PC-3 (cell line): ENCODE results near the gene SYPL1. TPM values are rescaled to one million over a fixed set of nuclear protein-coding genes. Genes with fewer than 3 reads are reported as not detected.
A peak's percentile ranks its signal among the peaks of the same experiment; 100 is the strongest.

Source experiments
- ATAC-seq: fragments of 200-7000 bp; cut with Tn5 transposase; 2 replicates; pipeline ENCODE4 v1.9.1; 2020; ENCODE audit warnings: mild to moderate bottlenecking, moderate library complexity
- BruUV-seq: library from RNA; stranded (reverse); fragments of 400-500 nt; replicated peaks from 2 replicates; lab custom pipeline; 2021; lab: Mats Ljungman, UMichigan
- CTCF ChIA-PET: fragments of 300-600 bp; sonication (Branson Sonifier 250); formaldehyde crosslinking; loops from one replicate; lab custom pipeline; 2022; ENCODE audit warnings: antibody characterized with exemption; lab: Charles Lee
- POLR2A ChIA-PET: fragments of 300-600 bp; sonication (Branson Sonifier 250); formaldehyde crosslinking; loops from one replicate; lab custom pipeline; 2022; ENCODE audit warnings: antibody characterized with exemption; ENCODE audit not compliant: unreplicated experiment; lab: Charles Lee
- DNase-seq: peaks from one replicate; pipeline ENCODE4 v3.0.0-alpha.2; 2015
- H2AFZ ChIP-seq: fragments of 300-600 bp; sonication (generic); 2 replicates; pipeline ENCODE4 v1.6.0; 2016; ENCODE audit warnings: antibody characterized with exemption, low read length
- H3F3A ChIP-seq: fragments of 300-600 bp; sonication (generic); one replicate; pipeline ENCODE4 v1.6.0; 2017; ENCODE audit warnings: antibody characterized with exemption, low read length, control low read depth, mild to moderate bottlenecking; ENCODE audit not compliant: unreplicated experiment
- H3K27ac ChIP-seq: fragments of 300-600 bp; sonication (generic); 2 replicates; pipeline ENCODE4 v1.5.1; 2016; ENCODE audit warnings: mild to moderate bottlenecking, low read length
- H3K27me3 ChIP-seq: fragments of 300-600 bp; sonication (generic); 2 replicates; pipeline ENCODE4 v1.6.1; 2016; ENCODE audit warnings: low read length, mixed read lengths
- H3K36me3 ChIP-seq: fragments of 300-600 bp; sonication (generic); 2 replicates; pipeline ENCODE4 v1.6.1; 2016; ENCODE audit warnings: low read depth, mixed run types, low read length, mixed read lengths
- H3K4me1 ChIP-seq: fragments of 300-600 bp; sonication (generic); 2 replicates; pipeline ENCODE4 v1.5.1; 2016; ENCODE audit warnings: low read length; ENCODE audit not compliant: insufficient read depth
- H3K4me2 ChIP-seq: fragments of 300-600 bp; sonication (generic); 2 replicates; pipeline ENCODE4 v1.6.0; 2016; ENCODE audit warnings: low read length
- H3K4me3 ChIP-seq: fragments of 300-600 bp; sonication (generic); 2 replicates; pipeline ENCODE4 v1.5.1; 2016; ENCODE audit warnings: mild to moderate bottlenecking, low read length, mixed read lengths
- H3K79me2 ChIP-seq: fragments of 300-600 bp; sonication (generic); 2 replicates; pipeline ENCODE4 v1.6.1; 2017; ENCODE audit warnings: low read length, mixed read lengths
- H3K9ac ChIP-seq: fragments of 300-600 bp; sonication (generic); 2 replicates; pipeline ENCODE4 v1.6.0; 2016; ENCODE audit warnings: mild to moderate bottlenecking, low read length
- H3K9me2 ChIP-seq: fragments of 300-600 bp; sonication (generic); replicated peaks from 2 replicates; pipeline ENCODE4 v1.6.1; 2016; ENCODE audit warnings: mixed run types, low read length, mixed read lengths
- H3K9me3 ChIP-seq: fragments of 300-600 bp; sonication (generic); 2 replicates; pipeline ENCODE4 v1.6.1; 2016; ENCODE audit warnings: low read length, mixed read lengths
- H4K20me1 ChIP-seq: fragments of 300-600 bp; sonication (generic); 2 replicates; pipeline ENCODE4 v1.6.1; 2016; ENCODE audit warnings: low read length, mixed read lengths
- CTCF ChIP-seq: fragments of 300-600 bp; sonication (generic); conservative IDR thresholded peaks from 2 replicates; pipeline ENCODE4 v1.5.1; 2017; ENCODE audit warnings: antibody characterized with exemption, low read depth, mild to moderate bottlenecking, low read length
- EZH2 ChIP-seq: fragments of 300-600 bp; sonication (generic); IDR thresholded peaks from one replicate; pipeline ENCODE4 v1.6.1; 2017; ENCODE audit warnings: antibody characterized with exemption, mild to moderate bottlenecking, low read length; ENCODE audit not compliant: unreplicated experiment
- EZH2phosphoT487 ChIP-seq: fragments of 300-600 bp; sonication (generic); IDR thresholded peaks from 2 replicates; pipeline ENCODE4 v1.6.1; 2018; ENCODE audit warnings: mild to moderate bottlenecking, antibody characterized with exemption, low read length, borderline replicate concordance
- intact Hi-C: fragments of 100-400 bp; cut with micrococcal nuclease; formaldehyde crosslinking; loops from 2 replicates; pipeline ENCODE4 v1.9.0; 2023
- total RNA-seq: library from RNA; depleted of rRNA; stranded (reverse); fragments of >200 nt; gene quantifications from 2 replicates; pipeline ENCODE4 v1.2.3, GENCODE V29; 2014

SYPL1 gene
- total RNA-seq, 1 experiment from 2014 or later: 45.9 TPM

GRCh38 chr7:106074257-106074656 lies 37.9 kb downstream of the SYPL1 start:
- H3K9me3 ChIP-seq: no peaks in the 10 kb centered on the region
- ATAC-seq: no peak
- ChIA-PET CTCF (no interaction called here), POLR2A (no interaction called here)
- H3K27me3 ChIP-seq: no peaks in the 10 kb centered on the region
- BruUV-seq: no TSS peak
- intact Hi-C loops: no loop called here
- H3K4me1 ChIP-seq: peaks cover 32% of the 10 kb centered on the region
- no peaks in the 10 kb centered on the region for H3K36me3 ChIP-seq
- no peaks in the 10 kb centered on the region for H4K20me1 ChIP-seq
- H3K4me2 ChIP-seq: no peak overlapping the region
- no peak overlapping the region for H2AFZ ChIP-seq
- H3K9ac ChIP-seq: no peak overlapping the region
- TF ChIP-seq CTCF (no peak), EZH2 (no peak), EZH2phosphoT487 (no peak)
- H3K4me3 ChIP-seq: no peak overlapping the region
- H3K9me2 ChIP-seq: no peaks in the 10 kb centered on the region
- no peaks in the 10 kb centered on the region for H3F3A ChIP-seq
- no peak for DNase-seq
- H3K79me2 ChIP-seq: no peaks in the 10 kb centered on the region
- H3K27ac ChIP-seq: no peak overlapping the region

DNA sequence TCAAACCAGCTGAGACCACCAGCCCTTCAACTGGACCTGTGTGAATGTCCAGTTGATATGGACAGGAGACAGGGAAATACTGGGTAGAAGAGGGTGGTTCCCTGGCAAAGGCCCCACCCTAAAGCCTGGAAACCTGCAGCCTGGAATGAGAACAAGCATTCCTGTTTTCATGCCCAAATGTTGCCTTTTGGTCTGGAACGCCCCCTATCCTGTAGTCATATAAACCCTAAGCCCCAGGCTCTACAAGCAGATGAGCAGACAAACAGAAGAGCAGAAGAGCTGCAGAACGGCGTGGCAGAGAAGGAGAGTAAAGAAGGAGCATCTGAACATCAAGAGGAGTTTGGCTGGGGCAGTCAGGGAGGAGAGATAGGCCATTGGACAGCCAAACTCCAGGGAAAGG lies 38.4 kb downstream of the SYPL1 start:
- Histone ChIP-seq H3K79me2 (no peaks in the 10 kb centered on the region), H3K9me3 (no peaks in the 10 kb centered on the region), H3K36me3 (no peaks in the 10 kb centered on the region), H3K9ac (no peak overlapping the region), H3K27ac (no peak overlapping the region), H3K27me3 (no peaks in the 10 kb centered on the region), H3K4me3 (no peak overlapping the region), H3K4me2 (no peak overlapping the region), H2AFZ (no peak overlapping the region), H4K20me1 (no peaks in the 10 kb centered on the region), H3K9me2 (no peaks in the 10 kb centered on the region), H3K4me1 (peaks cover 35% of the 10 kb centered on the region), H3F3A (no peaks in the 10 kb centered on the region)
- DNase-seq: no peak
- TF ChIP-seq EZH2phosphoT487: no peak
- no peak for TF ChIP-seq EZH2
- TF ChIP-seq CTCF: no peak
- intact Hi-C loops: no loop called here
- no peak for ATAC-seq
- CTCF ChIA-PET: interaction anchor here (0.7 kb wide), 1 partner anchor 422 kb away, joined by 4 read pairs; no protein-coding TSS in a partner anchor
- POLR2A ChIA-PET: interaction anchor here (0.6 kb wide), 1 partner anchor 58 kb away, joined by 6 read pairs; no protein-coding TSS in a partner anchor
- no TSS peak for BruUV-seq

GRCh38 chr7:106072715-106073091 lies 39.4 kb downstream of the SYPL1 start:
- Histone ChIP-seq H3K4me1 (peaks cover 35% of the 10 kb centered on the region), H3K9ac (no peak overlapping the region), H3K4me3 (no peak overlapping the region), H2AFZ (0 out of 2 replicates have a peak overlapping the region, but pooled peaks have one; percentile 27), H3K27ac (no peak overlapping the region; the same call in 1 of the 2 replicates), H4K20me1 (no peaks in the 10 kb centered on the region), H3K36me3 (no peaks in the 10 kb centered on the region), H3K79me2 (no peaks in the 10 kb centered on the region), H3K4me2 (no peak overlapping the region), H3K9me3 (no peaks in the 10 kb centered on the region), H3K9me2 (no peaks in the 10 kb centered on the region), H3K27me3 (no peaks in the 10 kb centered on the region), H3F3A (no peaks in the 10 kb centered on the region)
- no TSS peak for BruUV-seq
- DNase-seq: no peak
- TF ChIP-seq EZH2phosphoT487 (no peak), CTCF (no peak), EZH2 (no peak)
- intact Hi-C loops: no loop called here
- ChIA-PET CTCF (no interaction called here), POLR2A (interaction anchor here (1.1 kb wide), 1 partner anchor 39 kb away, joined by 3 read pairs; the partner anchor contains the start of gene SYPL1)
- no peak for ATAC-seq
